ENCODE measurements around the gene PNLIPRP1. TPM values are rescaled to one million over a fixed set of nuclear protein-coding genes. Genes with fewer than 3 reads are reported as not detected.

Gene PNLIPRP1
- total RNA-seq, 1 donor, result not detected

- Histone ChIP-seq H2AFZ (ENCODE audit: low read length) (no peak overlapping the region), H3K27me3 (ENCODE audit: insufficient read depth, low read length) (no peaks in the 10 kb centered on the region), H3K27ac (ENCODE audit: low read depth, low read length) (no peak overlapping the region), H3K4me3 (ENCODE audit: insufficient read depth, low read length) (no peak overlapping the region), H3K36me3 (ENCODE audit: insufficient read depth, low read length) (no peaks in the 10 kb centered on the region), H3K4me2 (ENCODE audit: insufficient read depth, low read length) (no peak overlapping the region), H3K79me2 (ENCODE audit: insufficient read depth, low read length) (no peaks in the 10 kb centered on the region), H3K4me1 (ENCODE audit: insufficient read depth, low read length) (no peaks in the 10 kb centered on the region), H3K9me3 (ENCODE audit: low read depth, low read length) (peaks cover 2% of the 10 kb centered on the region), H4K20me1 (ENCODE audit: insufficient read depth, low read length) (no peaks in the 10 kb centered on the region)
- TF ChIP-seq, protein P1, sequence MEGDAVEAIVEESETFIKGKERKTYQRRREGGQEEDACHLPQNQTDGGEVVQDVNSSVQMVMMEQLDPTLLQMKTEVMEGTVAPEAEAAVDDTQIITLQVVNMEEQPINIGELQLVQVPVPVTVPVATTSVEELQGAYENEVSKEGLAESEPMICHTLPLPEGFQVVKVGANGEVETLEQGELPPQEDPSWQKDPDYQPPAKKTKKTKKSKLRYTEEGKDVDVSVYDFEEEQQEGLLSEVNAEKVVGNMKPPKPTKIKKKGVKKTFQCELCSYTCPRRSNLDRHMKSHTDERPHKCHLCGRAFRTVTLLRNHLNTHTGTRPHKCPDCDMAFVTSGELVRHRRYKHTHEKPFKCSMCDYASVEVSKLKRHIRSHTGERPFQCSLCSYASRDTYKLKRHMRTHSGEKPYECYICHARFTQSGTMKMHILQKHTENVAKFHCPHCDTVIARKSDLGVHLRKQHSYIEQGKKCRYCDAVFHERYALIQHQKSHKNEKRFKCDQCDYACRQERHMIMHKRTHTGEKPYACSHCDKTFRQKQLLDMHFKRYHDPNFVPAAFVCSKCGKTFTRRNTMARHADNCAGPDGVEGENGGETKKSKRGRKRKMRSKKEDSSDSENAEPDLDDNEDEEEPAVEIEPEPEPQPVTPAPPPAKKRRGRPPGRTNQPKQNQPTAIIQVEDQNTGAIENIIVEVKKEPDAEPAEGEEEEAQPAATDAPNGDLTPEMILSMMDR (IDR thresholded peaks at IDR 0.05; ENCODE audit: extremely low read depth, low read depth, low read length), result no peak
- DNase-seq (ENCODE audit: insufficient read length, low spot score, missing footprints), result no peak
Observed at GRCh38 chr10:116557305-116557880, 33.4 kb upstream of the PNLIPRP1 start.

GRCh38 chr10:116565534-116565933 lies 25.2 kb upstream of the PNLIPRP1 start:
- H3K36me3 ChIP-seq (ENCODE audit: insufficient read depth, low read length), result no peaks in the 10 kb centered on the region
- H4K20me1 ChIP-seq (ENCODE audit: insufficient read depth, low read length), result no peaks in the 10 kb centered on the region
- H3K79me2 ChIP-seq (ENCODE audit: insufficient read depth, low read length), result no peaks in the 10 kb centered on the region
- H3K27me3 ChIP-seq (ENCODE audit: insufficient read depth, low read length), result no peaks in the 10 kb centered on the region
- H2AFZ ChIP-seq (ENCODE audit: low read length), result no peak overlapping the region
- no peaks in the 10 kb centered on the region for H3K9me3 ChIP-seq (ENCODE audit: low read depth, low read length)
- no peak for DNase-seq (ENCODE audit: insufficient read length, low spot score, missing footprints)
- H3K4me3 ChIP-seq (ENCODE audit: insufficient read depth, low read length), result no peak overlapping the region
- TF ChIP-seq, protein P1 (IDR thresholded peaks at IDR 0.05; ENCODE audit: extremely low read depth, low read depth, low read length), result no peak
- H3K4me1 ChIP-seq (ENCODE audit: insufficient read depth, low read length), result no peaks in the 10 kb centered on the region
- no peak overlapping the region for H3K27ac ChIP-seq (ENCODE audit: low read depth, low read length)
- H3K4me2 ChIP-seq (ENCODE audit: insufficient read depth, low read length), result no peak overlapping the region

- no peaks in the 10 kb centered on the region for H3K36me3 ChIP-seq (ENCODE audit: insufficient read depth, low read length)
- no peak for DNase-seq (ENCODE audit: insufficient read length, low spot score, missing footprints)
- no peak overlapping the region for H3K4me3 ChIP-seq (ENCODE audit: insufficient read depth, low read length)
- no peaks in the 10 kb centered on the region for H4K20me1 ChIP-seq (ENCODE audit: insufficient read depth, low read length)
- no peak overlapping the region for H2AFZ ChIP-seq (ENCODE audit: low read length)
- H3K4me1 ChIP-seq (ENCODE audit: insufficient read depth, low read length), result no peaks in the 10 kb centered on the region
- H3K27me3 ChIP-seq (ENCODE audit: insufficient read depth, low read length), result no peaks in the 10 kb centered on the region
- H3K9me3 ChIP-seq (ENCODE audit: low read depth, low read length), result no peaks in the 10 kb centered on the region
- TF ChIP-seq, protein P1 (IDR thresholded peaks at IDR 0.05; ENCODE audit: extremely low read depth, low read depth, low read length), result no peak
- H3K4me2 ChIP-seq (ENCODE audit: insufficient read depth, low read length), result no peak overlapping the region
- no peaks in the 10 kb centered on the region for H3K79me2 ChIP-seq (ENCODE audit: insufficient read depth, low read length)
- no peak overlapping the region for H3K27ac ChIP-seq (ENCODE audit: low read depth, low read length)
Observed at GRCh38 chr10:116566932-116567331, 23.8 kb upstream of the PNLIPRP1 start.

- TF ChIP-seq, protein P1 (IDR thresholded peaks at IDR 0.05; ENCODE audit: extremely low read depth, low read depth, low read length), result no peak
- Histone ChIP-seq H3K27ac (ENCODE audit: low read depth, low read length) (no peak overlapping the region), H4K20me1 (ENCODE audit: insufficient read depth, low read length) (no peaks in the 10 kb centered on the region), H3K4me2 (ENCODE audit: insufficient read depth, low read length) (no peak overlapping the region), H3K4me1 (ENCODE audit: insufficient read depth, low read length) (no peaks in the 10 kb centered on the region), H3K9me3 (ENCODE audit: low read depth, low read length) (no peaks in the 10 kb centered on the region), H2AFZ (ENCODE audit: low read length) (no peak overlapping the region), H3K4me3 (ENCODE audit: insufficient read depth, low read length) (no peak overlapping the region), H3K27me3 (ENCODE audit: insufficient read depth, low read length) (no peaks in the 10 kb centered on the region), H3K36me3 (ENCODE audit: insufficient read depth, low read length) (no peaks in the 10 kb centered on the region), H3K79me2 (ENCODE audit: insufficient read depth, low read length) (no peaks in the 10 kb centered on the region)
- no peak for DNase-seq (ENCODE audit: insufficient read length, low spot score, missing footprints)
Observed at GRCh38 chr10:116567335-116567734, 23.4 kb upstream of the PNLIPRP1 start.

All from osteoblast (primary cell).